Lung (tissue), 12 donors: ENCODE data around the gene SPSB1. TPM values are rescaled to one million over a fixed set of nuclear protein-coding genes. Genes with fewer than 3 reads are reported as not detected.

ENCODE experiments used
- ATAC-seq: fragments of 200-7000 bp; cut with Tn5 transposase; one replicate; pipeline ENCODE4 v1.9.1; 2020; ENCODE audit warnings: moderate number of reproducible peaks; ENCODE audit not compliant: insufficient read depth, low FRiP score
- DNase-seq, 3 donors: peaks; one replicate each; pipeline ENCODE4 v3.0.0-alpha.2; 2013 to 2017
- H3K27ac ChIP-seq, 2 donors: one replicate each; pipeline ENCODE4 v1.5.1; 2013; ENCODE audit warnings: mild to moderate bottlenecking in 2 of 2, moderate library complexity in 2 of 2, control low read depth in 1 of 2, inconsistent platforms in 1 of 2, low read depth in 1 of 2, low read length in 1 of 2
- H3K27me3 ChIP-seq, 3 donors: one replicate each; pipeline ENCODE4 v1.5.1; 2013; ENCODE audit warnings: low read length in 2 of 3; ENCODE audit not compliant: control insufficient read depth in 3 of 3, insufficient read depth in 3 of 3
- H3K36me3 ChIP-seq, 4 donors: one replicate each; pipeline ENCODE4 v1.5.1; 2013; ENCODE audit warnings: low read length in 4 of 4, mild to moderate bottlenecking in 1 of 4, moderate library complexity in 1 of 4; ENCODE audit not compliant: control insufficient read depth in 4 of 4, insufficient read depth in 4 of 4
- H3K4me1 ChIP-seq, 5 donors: one replicate each; pipeline ENCODE4 v1.5.1; 2013; ENCODE audit warnings: low read length in 5 of 5, mild to moderate bottlenecking in 2 of 5, moderate library complexity in 1 of 5; ENCODE audit not compliant: control insufficient read depth in 5 of 5, insufficient read depth in 5 of 5
- H3K4me3 ChIP-seq: one replicate; pipeline ENCODE4 v1.5.1; 2013; ENCODE audit warnings: mild to moderate bottlenecking, control low read depth, moderate library complexity
- H3K9ac ChIP-seq, 2 donors: one replicate each; pipeline ENCODE4 v1.5.1; 2013; ENCODE audit warnings: low read length in 2 of 2, control low read depth in 1 of 2; ENCODE audit not compliant: insufficient read depth in 1 of 2
- H3K9me3 ChIP-seq, 4 donors: one replicate each; pipeline ENCODE4 v1.5.1; 2013; ENCODE audit warnings: low read length in 3 of 4, mild to moderate bottlenecking in 1 of 4, moderate library complexity in 1 of 4; ENCODE audit not compliant: control insufficient read depth in 4 of 4, insufficient read depth in 3 of 4
- CTCF ChIP-seq: IDR thresholded peaks from 2 replicates; pipeline ENCODE4 v1.5.1; 2012; ENCODE audit warnings: mild to moderate bottlenecking; ENCODE audit errors: control extremely low read depth, extremely low read depth
- WGBS, 2 donors: extraction: QIAGEN DNeasy Blood & Tissue Kit; methylation state at CpG; one replicate each; pipeline ENCODE4 v1.1.7; 2013; 5-methylcytosine and 5-hydroxymethylcytosine counted together
- polyA plus RNA-seq, 2 donors: library from polyadenylated mRNA; stranded (reverse); fragments of 200-250 nt; gene quantifications; one replicate each; pipeline ENCODE4 v1.2.1, GENCODE V29; 2013
- total RNA-seq, 2 donors: library from RNA; depleted of rRNA in 1 of 2; stranded (reverse); fragments of >200 nt in 1 of 2; gene quantifications; one replicate each; pipeline ENCODE4 v1.2.1, GENCODE V29; 2014 to 2021
- donor health status: control.
- donor health status: control.
- donor health status: Bipolar disorder and iron deficiency.
- donor health status: healthy.
- donor health status: DM: yes; HTN: yes; CAD: no.

SPSB1 gene
- total and polyA plus RNA-seq, 4 donors, result 9.5 to 25.9 (median 21.6) TPM

GRCh38 chr1:9332513-9333143, 39.9 kb downstream of the SPSB1 start:
- Histone ChIP-seq H3K4me1 (peaks cover 0 to 6% (median 0%) of the 10 kb centered on the region in 5 donors), H3K27ac (no peak overlapping the region), H3K36me3 (peaks cover 0 to 2% (median 0%) of the 10 kb centered on the region in 4 donors), H3K27me3 (no peaks in the 10 kb centered on the region), H3K9ac (no peak overlapping the region), H3K4me3 (no peak overlapping the region), H3K9me3 (no peaks in the 10 kb centered on the region)
- no peak for TF ChIP-seq CTCF
- ATAC-seq, result no peak
- no peak for DNase-seq
- WGBS, 2 donors, result 75 to 81% methylated on average over 12 of the region's 12 CpGs

- Histone ChIP-seq H3K4me1 (peaks cover 0 to 25% (median 15%) of the 10 kb centered on the region in 5 donors), H3K9me3 (peaks cover 0 to 2% (median 0%) of the 10 kb centered on the region in 4 donors), H3K36me3 (peaks cover 0 to 4% (median 0%) of the 10 kb centered on the region in 4 donors), H3K9ac (no peak overlapping the region), H3K27me3 (no peaks in the 10 kb centered on the region), H3K4me3 (no peak overlapping the region), H3K27ac (peak overlapping the region in 1 of 2 donors; percentile 23)
- ATAC-seq (peak; percentile 28), DNase-seq (peak; percentile 44 to 58 (median 56))
- TF ChIP-seq CTCF, result no peak
- WGBS, 2 donors, result 70 to 76% methylated on average over 25 of the region's 25 CpGs
Observed at GRCh38 chr1:9338397-9339246, 45.9 kb downstream of the SPSB1 start.

- ATAC-seq (no peak), DNase-seq (peak; percentile 40 to 80 (median 59))
- peaks cover 0 to 2% (median 0%) of the 10 kb centered on the region in 4 donors for H3K9me3 ChIP-seq
- peaks cover 0 to 4% (median 0%) of the 10 kb centered on the region in 4 donors for H3K36me3 ChIP-seq
- no peak overlapping the region for H3K4me3 ChIP-seq
- no peaks in the 10 kb centered on the region for H3K27me3 ChIP-seq
- WGBS, 2 donors, result 83 to 88% methylated on average over 24 of the region's 24 CpGs
- TF ChIP-seq CTCF, result no peak
- H3K27ac ChIP-seq, result peak overlapping the region in 1 of 2 donors; percentile 37
- no peak overlapping the region for H3K9ac ChIP-seq
- peaks cover 0 to 25% (median 15%) of the 10 kb centered on the region in 5 donors for H3K4me1 ChIP-seq
Observed at GRCh38 chr1:9340172-9340854, 47.6 kb downstream of the SPSB1 start.
